ENCODE data around the gene SWI5. TPM values are rescaled to one million over a fixed set of nuclear protein-coding genes. Genes with fewer than 3 reads are reported as not detected.
A peak's percentile ranks its signal among the peaks of the same experiment; 100 is the strongest.

SWI5 gene
- total RNA-seq, 1 donor: 20.3 TPM

DNA sequence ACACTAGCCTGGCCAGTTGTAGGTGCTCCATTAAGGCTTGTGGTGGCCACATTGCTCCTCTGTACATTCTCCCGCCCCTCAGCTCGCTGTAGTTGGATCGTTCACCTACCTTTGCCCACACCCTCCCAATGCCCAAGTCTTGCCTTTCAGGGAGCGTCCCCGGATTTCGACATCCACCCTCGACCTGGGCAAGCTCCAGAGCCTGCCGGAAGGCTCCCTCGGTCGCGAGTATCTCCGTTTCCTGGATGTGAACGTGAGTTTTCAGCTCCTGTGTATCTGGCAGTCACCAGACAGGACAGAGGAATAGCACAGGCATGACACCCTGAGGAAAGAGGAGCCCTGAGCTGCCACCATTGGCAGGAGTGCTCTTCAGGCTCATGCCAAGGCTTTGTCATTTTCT lies 49.6 kb downstream of the SWI5 start:
- H3K27me3 ChIP-seq (ENCODE audit: insufficient read depth, low read length): no peaks in the 10 kb centered on the region
- H3K9me3 ChIP-seq (ENCODE audit: low read depth, low read length): no peaks in the 10 kb centered on the region
- H3K36me3 ChIP-seq (ENCODE audit: insufficient read depth, low read length): peaks cover 40% of the 10 kb centered on the region
- H3K79me2 ChIP-seq (ENCODE audit: insufficient read depth, low read length): peaks cover 47% of the 10 kb centered on the region
- peaks cover 9% of the 10 kb centered on the region for H4K20me1 ChIP-seq (ENCODE audit: insufficient read depth, low read length)
- H3K4me2 ChIP-seq (ENCODE audit: insufficient read depth, low read length): no peak overlapping the region
- no peak overlapping the region for H2AFZ ChIP-seq (ENCODE audit: low read length)
- no peak overlapping the region for H3K27ac ChIP-seq (ENCODE audit: low read depth, low read length)
- H3K4me3 ChIP-seq (ENCODE audit: insufficient read depth, low read length): no peak overlapping the region
- peaks cover 19% of the 10 kb centered on the region for H3K4me1 ChIP-seq (ENCODE audit: insufficient read depth, low read length)
- peak; percentile 56 for DNase-seq (ENCODE audit: insufficient read length, low spot score, missing footprints)
- no peak for TF ChIP-seq CTCF (IDR thresholded peaks at IDR 0.05; ENCODE audit: extremely low read depth, low read depth, low read length)

DNA sequence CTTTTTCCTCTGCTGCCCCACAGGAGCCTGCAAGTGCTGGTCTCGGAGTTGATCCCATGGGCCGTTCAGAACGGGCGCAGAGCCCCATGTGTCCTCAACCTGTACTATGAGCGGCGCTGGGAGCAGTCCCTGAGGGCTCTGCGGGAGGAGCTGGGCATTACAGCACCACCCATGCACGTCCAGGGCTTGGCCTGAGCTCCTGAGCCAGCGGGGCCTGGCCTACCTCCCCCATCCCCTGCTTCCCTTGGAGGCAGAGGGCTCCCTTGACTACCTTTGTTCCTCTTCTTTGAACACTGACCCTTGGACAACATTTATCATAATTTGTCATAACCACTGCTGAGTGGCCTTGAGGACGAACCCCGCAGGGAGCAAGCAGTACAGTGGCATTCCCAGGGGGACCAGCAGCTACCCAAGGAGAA lies 57.4 kb downstream of the SWI5 start:
- peak; percentile 34 for DNase-seq (ENCODE audit: insufficient read length, low spot score, missing footprints)
- H3K27ac ChIP-seq (ENCODE audit: low read depth, low read length): no peak overlapping the region

DNA sequence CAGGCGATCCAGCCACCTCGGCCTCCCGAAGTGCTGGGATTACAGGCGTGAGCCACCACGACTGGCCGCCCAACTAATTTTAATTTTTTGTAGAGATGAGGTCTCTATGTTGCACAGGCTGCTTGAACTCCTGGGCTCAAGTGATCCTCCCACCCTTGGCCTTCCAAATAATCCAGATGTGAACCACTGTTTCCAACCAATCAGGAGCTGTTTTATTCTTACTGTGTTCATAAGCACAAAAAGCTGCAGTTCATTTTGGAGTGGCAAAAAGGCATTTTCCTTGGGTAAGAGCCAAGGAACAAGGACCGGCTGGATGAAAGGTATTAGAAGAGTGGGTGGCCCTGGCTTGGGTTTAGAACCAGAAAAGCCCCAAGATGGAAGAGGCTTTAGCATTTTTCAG lies 59.1 kb downstream of the SWI5 start:
- Histone ChIP-seq H3K4me2 (ENCODE audit: insufficient read depth, low read length) (no peak overlapping the region), H3K4me3 (ENCODE audit: insufficient read depth, low read length) (no peak overlapping the region), H3K4me1 (ENCODE audit: insufficient read depth, low read length) (peaks cover 4% of the 10 kb centered on the region), H3K27me3 (ENCODE audit: insufficient read depth, low read length) (no peaks in the 10 kb centered on the region), H2AFZ (ENCODE audit: low read length) (no peak overlapping the region), H4K20me1 (ENCODE audit: insufficient read depth, low read length) (no peaks in the 10 kb centered on the region), H3K27ac (ENCODE audit: low read depth, low read length) (no peak overlapping the region), H3K36me3 (ENCODE audit: insufficient read depth, low read length) (peaks cover 19% of the 10 kb centered on the region), H3K79me2 (ENCODE audit: insufficient read depth, low read length) (no peaks in the 10 kb centered on the region), H3K9me3 (ENCODE audit: low read depth, low read length) (no peaks in the 10 kb centered on the region)
- DNase-seq (ENCODE audit: insufficient read length, low spot score, missing footprints): peak; percentile 26
- no peak for TF ChIP-seq CTCF (IDR thresholded peaks at IDR 0.05; ENCODE audit: extremely low read depth, low read depth, low read length)

More for the DNA sequence above, 57.4 kb downstream of the SWI5 start:
- H3K4me2 ChIP-seq (ENCODE audit: insufficient read depth, low read length): no peak overlapping the region
- TF ChIP-seq CTCF (IDR thresholded peaks at IDR 0.05; ENCODE audit: extremely low read depth, low read depth, low read length): no peak
- no peaks in the 10 kb centered on the region for H3K9me3 ChIP-seq (ENCODE audit: low read depth, low read length)
- no peak overlapping the region for H2AFZ ChIP-seq (ENCODE audit: low read length)
- H3K4me1 ChIP-seq (ENCODE audit: insufficient read depth, low read length): no peaks in the 10 kb centered on the region
- peaks cover 22% of the 10 kb centered on the region for H3K36me3 ChIP-seq (ENCODE audit: insufficient read depth, low read length)
- H3K4me3 ChIP-seq (ENCODE audit: insufficient read depth, low read length): no peak overlapping the region
- no peaks in the 10 kb centered on the region for H3K27me3 ChIP-seq (ENCODE audit: insufficient read depth, low read length)
- no peaks in the 10 kb centered on the region for H4K20me1 ChIP-seq (ENCODE audit: insufficient read depth, low read length)
- H3K79me2 ChIP-seq (ENCODE audit: insufficient read depth, low read length): no peaks in the 10 kb centered on the region

GRCh38 chr9:128335914-128336313 lies 59.8 kb downstream of the SWI5 start:
- no peak for TF ChIP-seq CTCF (IDR thresholded peaks at IDR 0.05; ENCODE audit: extremely low read depth, low read depth, low read length)
- no peak overlapping the region for H2AFZ ChIP-seq (ENCODE audit: low read length)

More at GRCh38 chr9:128335914-128336313, 59.8 kb downstream of the SWI5 start:
- Histone ChIP-seq H3K36me3 (ENCODE audit: insufficient read depth, low read length) (peaks cover 19% of the 10 kb centered on the region), H3K27me3 (ENCODE audit: insufficient read depth, low read length) (no peaks in the 10 kb centered on the region), H3K4me2 (ENCODE audit: insufficient read depth, low read length) (no peak overlapping the region), H3K4me1 (ENCODE audit: insufficient read depth, low read length) (peaks cover 4% of the 10 kb centered on the region), H4K20me1 (ENCODE audit: insufficient read depth, low read length) (no peaks in the 10 kb centered on the region), H3K9me3 (ENCODE audit: low read depth, low read length) (no peaks in the 10 kb centered on the region), H3K27ac (ENCODE audit: low read depth, low read length) (no peak overlapping the region), H3K79me2 (ENCODE audit: insufficient read depth, low read length) (peaks cover 2% of the 10 kb centered on the region), H3K4me3 (ENCODE audit: insufficient read depth, low read length) (no peak overlapping the region)
- peak; percentile 35 for DNase-seq (ENCODE audit: insufficient read length, low spot score, missing footprints)

All from osteoblast (primary cell).